GM18508 (cell line): ENCODE measurements around the gene TEX2.
"Not testable (repeated sequence)": the region's sequence is repeated elsewhere in the genome, so short reads cannot be mapped to it uniquely, and the experiment has no call there.

Experiments used
- ATAC-seq: cut with Tn5 transposase; IDR thresholded peaks from one replicate; pipeline ENCODE4 v1.9.1; 2021; ENCODE audit warnings: moderate number of reproducible peaks; ENCODE audit not compliant: insufficient read depth, unreplicated experiment

TEX2 gene

DNA sequence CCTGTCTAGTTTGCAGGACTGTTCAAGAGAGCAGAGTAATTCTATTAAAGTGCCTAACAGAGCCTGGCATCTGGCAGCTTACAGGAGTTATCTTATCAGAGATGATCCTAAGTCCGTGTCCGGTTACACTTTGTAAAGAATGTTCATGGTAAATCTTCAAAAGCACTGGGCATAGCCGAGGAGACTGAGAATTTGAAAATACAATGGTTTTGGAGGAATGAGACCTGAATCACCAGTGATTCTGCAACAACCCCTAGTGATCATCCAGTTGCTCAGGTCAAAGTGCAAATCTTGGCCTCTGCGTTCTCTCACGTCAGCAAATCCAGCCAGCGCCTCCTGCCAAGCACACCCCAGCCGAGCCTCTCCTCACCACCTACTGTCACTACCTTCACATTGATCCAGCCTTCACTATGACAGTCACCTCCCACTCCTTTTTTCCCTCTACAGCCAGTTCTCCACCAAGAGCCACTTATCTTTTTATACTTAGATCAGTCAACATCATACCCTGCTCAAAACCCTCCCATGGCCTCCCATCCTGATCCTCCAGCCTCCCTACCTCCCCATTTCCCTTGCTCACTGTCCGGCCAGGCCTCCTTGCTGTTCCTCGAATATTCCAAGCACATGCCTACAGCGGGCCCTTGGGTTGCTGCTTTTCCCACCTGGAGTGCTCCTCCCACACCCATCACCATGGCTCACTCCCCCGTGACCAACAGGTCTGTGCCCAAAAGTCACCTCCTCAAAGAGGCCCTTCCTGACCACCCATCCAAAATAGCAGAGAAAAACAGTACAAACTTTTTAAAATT is 75.8 kb downstream of the TEX2 start:
- no peak for ATAC-seq

DNA sequence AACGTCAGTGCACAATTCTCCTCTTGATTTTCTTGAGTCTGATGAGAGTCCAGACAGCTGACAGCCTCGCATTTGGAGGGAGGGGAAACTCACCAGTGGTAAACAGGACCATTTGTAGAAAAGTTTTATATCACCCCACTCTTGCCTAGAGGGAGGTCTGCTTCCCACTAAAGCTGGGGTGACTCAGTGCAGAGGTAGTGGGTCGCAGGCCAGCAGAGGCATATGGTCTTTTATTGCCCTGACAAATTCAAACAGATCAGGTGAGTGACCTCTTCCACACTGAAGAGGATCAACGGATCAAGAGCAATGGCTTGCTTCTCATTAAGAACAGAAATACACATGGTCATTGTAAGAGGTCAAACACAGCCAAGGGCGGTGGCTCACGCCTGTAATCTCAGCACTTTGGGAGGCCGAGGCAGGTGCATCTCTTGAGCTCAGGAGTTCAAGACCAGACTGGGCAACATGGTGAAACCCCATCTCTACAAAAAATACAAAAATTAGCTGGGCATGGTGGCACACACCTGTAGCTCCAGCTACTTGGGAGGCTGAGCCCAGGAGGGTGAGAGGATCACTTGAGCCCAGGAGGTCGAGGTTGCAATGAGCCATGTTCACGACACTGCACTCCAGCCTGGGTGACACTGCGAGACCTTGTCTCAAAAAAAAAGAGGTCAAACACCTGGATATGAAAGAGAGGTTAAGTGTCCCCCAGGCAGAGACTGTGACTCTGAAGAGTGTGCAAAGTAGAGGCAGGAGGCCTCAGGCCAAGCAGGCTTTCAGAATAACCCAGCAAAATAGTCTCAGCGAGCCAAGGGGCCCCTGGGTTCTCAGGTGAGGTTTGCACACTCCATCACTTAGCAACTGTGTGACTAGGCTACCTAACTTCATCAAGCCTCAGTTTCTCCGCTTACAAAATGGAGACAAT is 76.6 kb downstream of the TEX2 start:
- no peak for ATAC-seq

- not testable (repeated sequence) for ATAC-seq
Observed at GRCh38 chr17:64185557-64185956, 77.5 kb downstream of the TEX2 start.

DNA sequence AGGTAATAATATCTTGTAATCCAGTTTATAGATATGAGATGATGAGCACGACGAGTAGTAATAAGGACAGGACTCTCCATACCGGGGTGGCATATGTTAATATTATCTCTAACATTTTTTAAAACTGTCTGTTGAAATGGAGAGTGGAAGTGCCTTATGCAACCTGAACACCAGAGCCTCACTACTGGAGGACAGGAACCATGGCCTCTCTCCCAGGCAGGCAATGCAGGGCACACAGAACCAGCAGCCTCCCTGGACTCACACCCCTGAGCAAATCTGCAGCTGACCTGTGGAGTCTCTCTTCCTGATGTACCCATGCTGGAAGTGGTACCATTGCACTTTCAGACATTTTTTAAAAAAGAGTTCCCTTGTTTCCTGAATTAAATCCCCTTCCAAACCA is 78.0 kb downstream of the TEX2 start:
- ATAC-seq = no peak

DNA sequence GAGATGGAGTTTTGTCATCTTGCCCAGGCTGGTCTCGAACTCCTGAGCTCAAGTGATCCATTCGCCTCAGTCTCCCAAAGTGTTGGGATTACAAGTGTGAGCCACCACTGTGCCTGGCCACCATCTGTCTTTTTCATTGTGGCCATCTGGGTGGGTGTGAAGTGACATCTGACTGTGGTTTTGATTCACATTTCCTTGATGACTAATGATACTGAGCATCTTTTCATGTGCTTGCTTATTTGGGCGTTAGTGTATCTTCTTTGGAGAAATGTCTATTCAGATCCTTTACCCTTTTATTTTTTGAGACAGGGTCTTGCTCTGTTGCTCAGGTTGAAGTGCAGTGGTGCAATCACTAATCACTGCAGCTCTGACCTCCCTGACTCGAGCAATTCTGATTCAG is 79.2 kb downstream of the TEX2 start:
- ATAC-seq = no peak

- no peak for ATAC-seq
Observed at GRCh38 chr17:64182325-64183012, 80.6 kb downstream of the TEX2 start.

DNA sequence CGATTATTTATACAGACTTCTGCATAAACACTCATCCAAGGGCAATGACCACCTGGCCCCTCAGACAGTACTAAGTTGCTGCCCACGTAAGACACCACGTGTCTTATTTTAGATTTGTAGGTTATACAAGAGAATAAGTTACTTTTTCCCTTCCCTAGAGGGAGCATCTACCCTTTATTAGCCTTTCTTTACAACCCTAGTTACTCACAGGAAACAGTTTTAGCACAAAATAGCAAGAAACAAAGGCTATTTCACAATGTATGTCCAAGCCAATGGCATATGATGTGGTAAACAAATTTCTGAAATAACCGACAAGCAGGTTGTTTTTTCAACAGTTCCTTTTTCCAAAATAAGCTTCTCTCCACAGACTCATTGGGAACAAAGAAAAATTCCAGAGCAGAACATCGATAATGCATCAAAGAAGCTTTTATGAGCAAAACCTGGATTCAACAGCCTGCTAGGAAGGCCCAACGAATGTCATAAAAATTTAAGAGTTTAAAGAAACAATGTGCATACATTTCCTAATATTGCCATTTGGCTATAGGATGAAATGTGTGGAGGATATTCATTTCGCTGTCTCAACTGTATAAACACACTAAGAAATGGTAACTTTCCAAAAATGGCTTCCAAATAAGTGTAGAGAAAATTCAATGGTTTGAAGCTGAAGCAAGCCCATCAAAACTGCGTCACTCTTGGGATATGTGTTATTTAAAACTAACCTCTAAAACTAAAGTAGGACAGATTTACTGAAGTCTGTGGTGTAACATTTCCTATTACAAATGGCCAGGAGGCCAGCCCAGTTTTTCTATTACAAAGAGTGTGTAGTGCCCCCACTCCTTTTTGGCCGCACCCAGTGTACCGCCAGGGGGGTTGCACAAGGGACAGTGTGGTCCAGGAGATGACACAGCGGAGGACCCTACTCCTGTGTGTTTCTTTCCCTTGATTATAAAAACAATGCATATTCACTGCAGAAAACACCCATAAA is 82.7 kb downstream of the TEX2 start:
- no peak for ATAC-seq

DNA sequence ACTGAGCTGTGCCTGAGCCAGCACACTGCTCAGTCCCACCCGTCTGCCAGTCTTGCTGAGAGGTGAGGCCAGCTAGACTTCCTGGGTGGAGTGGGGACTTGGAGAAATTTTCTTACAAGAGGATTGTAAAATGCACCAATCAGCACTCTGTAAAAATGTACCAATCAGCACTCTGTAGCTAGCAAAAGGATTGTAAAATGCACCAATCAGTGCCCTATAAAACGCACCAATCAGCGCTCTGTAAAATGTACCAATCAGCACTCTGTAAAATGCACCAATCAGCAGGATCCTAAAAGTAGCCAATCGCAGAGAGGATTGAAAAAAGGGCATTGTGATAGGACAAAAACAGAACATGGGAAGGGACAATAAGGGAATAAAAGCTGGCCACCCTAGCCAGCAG is 84.0 kb downstream of the TEX2 start:
- not testable (repeated sequence) for ATAC-seq

DNA sequence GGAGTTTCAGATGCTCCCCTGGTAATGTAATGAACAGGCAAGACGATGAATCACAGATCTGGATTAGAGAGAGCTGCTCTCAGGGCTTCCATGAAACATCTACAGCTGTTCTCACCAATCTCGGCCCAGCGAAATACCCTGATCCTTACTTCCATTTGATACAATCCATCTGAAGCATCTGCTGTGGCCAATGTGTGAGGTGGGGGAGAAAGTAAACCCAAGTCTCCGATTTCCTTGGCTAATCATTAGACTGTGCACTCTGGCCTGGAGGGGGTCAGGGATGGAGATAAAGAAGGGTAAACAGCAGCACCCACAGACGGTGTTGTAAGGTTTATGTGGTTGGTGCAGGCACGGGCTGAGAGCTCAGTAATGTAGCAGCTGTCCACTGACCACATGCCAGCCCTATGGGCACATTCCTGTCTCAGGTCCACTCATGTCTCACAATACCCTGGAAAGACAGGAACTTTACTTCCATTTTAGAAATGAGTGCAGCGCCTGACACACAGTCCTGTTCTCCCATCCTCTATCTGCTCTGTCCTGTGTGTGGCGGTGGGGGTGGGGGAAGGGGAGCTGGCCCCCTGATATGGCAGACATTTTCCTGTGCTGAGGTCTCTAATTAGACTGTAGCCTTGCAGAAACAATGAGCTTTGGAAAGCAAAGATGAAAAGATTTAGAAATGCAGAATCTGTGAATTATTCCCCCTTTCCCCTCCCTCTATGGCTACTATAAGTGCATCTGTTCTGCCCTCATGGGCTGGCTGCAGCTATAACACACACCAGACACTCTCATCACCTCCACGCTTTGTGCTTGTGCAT is 84.8 kb downstream of the TEX2 start:
- ATAC-seq = no peak

GRCh38 chr17:64177311-64178010 is 85.6 kb downstream of the TEX2 start:
- ATAC-seq = no peak

DNA sequence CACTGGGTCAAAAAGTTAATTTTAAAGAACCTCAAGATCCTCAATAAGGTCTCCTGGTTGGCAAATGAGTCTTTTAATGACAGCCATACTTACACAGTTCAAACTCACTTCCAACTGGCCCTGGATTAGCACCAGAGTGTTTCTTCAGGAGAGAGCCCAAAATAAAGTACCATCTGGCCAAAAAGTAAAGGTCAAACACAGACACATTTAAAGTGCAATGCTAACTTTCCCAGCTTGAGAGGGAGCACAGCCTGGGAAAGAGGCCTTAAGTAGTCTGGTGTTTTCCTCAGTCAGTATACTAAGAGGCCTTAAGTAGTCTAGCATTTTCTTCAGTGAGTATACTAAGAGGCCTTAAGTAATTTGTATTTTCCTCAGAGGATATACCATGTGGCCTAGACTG is 86.5 kb downstream of the TEX2 start:
- no peak for ATAC-seq

- ATAC-seq = no peak
Observed at GRCh38 chr17:64174686-64175456, 88.2 kb downstream of the TEX2 start.

- ATAC-seq = no peak
Observed at GRCh38 chr17:64173646-64174045, 89.4 kb downstream of the TEX2 start.

DNA sequence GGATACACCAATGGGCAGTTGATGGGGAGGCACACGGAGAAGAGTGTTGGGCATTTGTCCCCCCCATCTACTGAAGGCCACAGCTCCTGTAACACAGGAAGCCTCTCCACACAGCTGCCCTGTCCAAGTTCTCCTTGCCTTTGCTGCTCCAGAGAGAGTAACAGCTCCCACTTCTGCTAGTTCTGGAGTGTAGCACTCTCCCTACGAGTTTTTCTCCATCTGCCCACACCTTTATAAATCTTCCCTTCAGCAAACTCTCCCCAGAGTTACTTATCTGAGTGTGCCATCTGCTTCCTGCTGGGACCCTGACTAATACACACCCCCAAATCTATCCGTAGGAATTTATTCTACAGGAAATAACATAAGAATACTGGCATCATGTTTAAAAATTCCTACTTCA is 90.5 kb downstream of the TEX2 start:
- ATAC-seq = no peak

DNA sequence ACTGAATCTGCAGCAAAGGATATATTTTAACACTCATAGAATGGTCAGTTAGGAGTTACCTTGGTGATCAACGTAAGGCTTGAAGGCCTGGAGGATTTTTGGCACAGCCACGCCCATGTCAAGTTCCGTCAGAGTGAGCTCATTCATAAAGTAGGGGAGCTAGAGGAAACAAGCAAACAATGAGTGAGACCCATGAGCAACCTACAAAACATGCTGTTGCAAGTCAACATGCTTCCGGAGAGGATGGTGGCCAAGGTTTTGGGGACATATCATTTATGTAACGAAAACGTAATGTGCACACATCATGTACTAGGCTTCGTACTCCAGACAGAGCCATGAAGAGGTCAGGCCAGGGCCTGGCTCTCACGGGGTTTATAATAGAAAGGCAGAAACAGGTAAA is 92.0 kb downstream of the TEX2 start:
- ATAC-seq = no peak

- ATAC-seq = no peak
Observed at GRCh38 chr17:64170286-64170685, 92.8 kb downstream of the TEX2 start.

- not testable (repeated sequence) for ATAC-seq
Observed at GRCh38 chr17:64167666-64168065, 95.4 kb downstream of the TEX2 start.

DNA sequence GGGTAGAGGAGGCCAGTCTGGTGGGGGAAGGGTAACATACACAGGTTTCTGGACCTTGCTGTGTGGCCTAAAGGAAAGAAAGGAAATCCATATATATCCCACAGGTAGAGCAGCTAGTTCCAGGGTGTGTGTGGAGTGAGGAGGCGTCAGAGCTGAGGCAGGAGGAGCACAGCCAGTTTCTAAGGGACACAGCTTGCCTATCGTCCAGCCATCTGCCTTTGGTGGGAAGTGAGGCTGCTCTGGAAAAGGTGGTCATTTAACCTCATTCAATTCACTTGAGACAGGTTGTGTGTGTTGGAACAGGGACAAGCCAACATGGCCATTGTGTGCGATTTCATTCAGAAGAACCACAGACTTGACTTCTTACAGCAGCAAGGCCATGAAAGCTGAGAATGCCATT is 96.2 kb downstream of the TEX2 start:
- no peak for ATAC-seq
